DOHH2 (cell line): ENCODE results near the gene TMEM54.
A peak's percentile ranks its signal among the peaks of the same experiment; 100 is the strongest.

Experiments used
- H3F3A ChIP-seq: fragments of 200-600 bp; sonication (generic), shearing (Covaris generic); 2 replicates; pipeline ENCODE4 v1.6.0; 2016; ENCODE audit warnings: antibody characterized with exemption, mild to moderate bottlenecking; ENCODE audit not compliant: control insufficient read depth, insufficient read depth
- H3K27ac ChIP-seq: fragments of 200-600 bp; sonication (generic); 2 replicates; pipeline ENCODE4 v1.5.1; 2014; ENCODE audit warnings: low read depth, mild to moderate bottlenecking, low read length, moderate library complexity
- H3K27me3 ChIP-seq: fragments of 200-600 bp; sonication (generic); 2 replicates; pipeline ENCODE4 v1.6.1; 2014; ENCODE audit warnings: mild to moderate bottlenecking, low read length, mixed read lengths; ENCODE audit not compliant: control insufficient read depth
- H3K36me3 ChIP-seq: fragments of 200-600 bp; sonication (generic); 2 replicates; pipeline ENCODE4 v1.6.1; 2014; ENCODE audit warnings: mild to moderate bottlenecking, low read length, moderate library complexity, mixed read lengths; ENCODE audit not compliant: control insufficient read depth
- H3K4me1 ChIP-seq: fragments of 200-600 bp; sonication (generic); 2 replicates; pipeline ENCODE4 v1.6.1; 2014; ENCODE audit warnings: mild to moderate bottlenecking, low read length, mixed read lengths; ENCODE audit not compliant: control insufficient read depth
- H3K4me2 ChIP-seq: fragments of 200-600 bp; sonication (generic); 2 replicates; pipeline ENCODE4 v1.6.0; 2014; ENCODE audit warnings: mild to moderate bottlenecking, low read length, moderate library complexity
- H3K4me3 ChIP-seq: fragments of 200-600 bp; sonication (generic); 2 replicates; pipeline ENCODE4 v1.5.1; 2014; ENCODE audit warnings: mild to moderate bottlenecking, low read length, mixed read lengths
- H3K79me2 ChIP-seq: fragments of 200-600 bp; sonication (generic); 2 replicates; pipeline ENCODE4 v1.6.1; 2014; ENCODE audit warnings: mild to moderate bottlenecking, low read length, mixed read lengths; ENCODE audit not compliant: control insufficient read depth
- H3K9me2 ChIP-seq: fragments of 200-600 bp; sonication (generic); replicated peaks from 2 replicates; pipeline ENCODE4 v1.6.1; 2014; ENCODE audit warnings: mild to moderate bottlenecking, low read length, mixed read lengths; ENCODE audit not compliant: control insufficient read depth
- H3K9me3 ChIP-seq: fragments of 200-600 bp; sonication (generic); 2 replicates; pipeline ENCODE4 v1.6.1; 2014; ENCODE audit warnings: antibody characterized with exemption, low read length, mixed read lengths; ENCODE audit not compliant: control insufficient read depth, insufficient read depth
- H4K20me1 ChIP-seq: fragments of 200-600 bp; sonication (generic); 2 replicates; pipeline ENCODE4 v1.6.0; 2014; ENCODE audit warnings: low read depth, mild to moderate bottlenecking, antibody characterized with exemption, low read length, moderate library complexity; ENCODE audit not compliant: control insufficient read depth, insufficient read depth
- CTCF ChIP-seq: fragments of 200-600 bp; sonication (generic); IDR thresholded peaks from one replicate; pipeline ENCODE4 v1.5.1; 2014; ENCODE audit warnings: antibody characterized with exemption, mild to moderate bottlenecking, low read depth, low read length; ENCODE audit not compliant: poor library complexity, severe bottlenecking
- EZH2phosphoT487 ChIP-seq: fragments of 200-600 bp; sonication (generic); IDR thresholded peaks from 2 replicates; pipeline ENCODE4 v1.6.1; 2017; ENCODE audit warnings: borderline replicate concordance, mild to moderate bottlenecking, antibody characterized with exemption, low read length, moderate library complexity, mixed read lengths

The TMEM54 gene

GRCh38 chr1:32900956-32901822 is at the start of gene TMEM54:
Gene TMEM54 (minus strand): TSS chr1:32901389. CDS start chr1:32901238, 151 bp downstream.
- H3K9me3 ChIP-seq: no peaks in the 10 kb centered on the region
- no peaks in the 10 kb centered on the region for H3K9me2 ChIP-seq
- TF ChIP-seq CTCF (no peak), EZH2phosphoT487 (no peak)
- H3K79me2 ChIP-seq: no peaks in the 10 kb centered on the region
- peaks cover 8% of the 10 kb centered on the region for H3K4me1 ChIP-seq
- no peak within 1 kb of the TSS for H3K27ac ChIP-seq
- H4K20me1 ChIP-seq: no peaks in the 10 kb centered on the region
- H3K36me3 ChIP-seq: no peaks in the 10 kb centered on the region
- peak within 1 kb of the TSS; percentile 54 for H3K4me3 ChIP-seq
- peaks cover 57% of the 10 kb centered on the region for H3K27me3 ChIP-seq
- no peaks in the 10 kb centered on the region for H3F3A ChIP-seq
- H3K4me2 ChIP-seq: peak within 1 kb of the TSS; percentile 51

- Histone ChIP-seq H3K9me2 (no peaks in the 10 kb centered on the region), H3K4me3 (peak overlapping the region; percentile 41), H3F3A (peaks cover 17% of the 10 kb centered on the region), H3K27me3 (no peaks in the 10 kb centered on the region), H3K4me2 (peak overlapping the region; percentile 60), H3K79me2 (peaks cover 78% of the 10 kb centered on the region), H3K4me1 (peaks cover 69% of the 10 kb centered on the region), H4K20me1 (no peaks in the 10 kb centered on the region), H3K9me3 (no peaks in the 10 kb centered on the region), H3K27ac (peak overlapping the region; percentile 45), H3K36me3 (peaks cover 62% of the 10 kb centered on the region)
- no peak for TF ChIP-seq CTCF
- no peak for TF ChIP-seq EZH2phosphoT487
Measured at GRCh38 chr1:32949519-32949918, 48.3 kb upstream of the TMEM54 start.

GRCh38 chr1:32948905-32949304 is 47.7 kb upstream of the TMEM54 start:
- Histone ChIP-seq H3K4me1 (peaks cover 63% of the 10 kb centered on the region), H3F3A (peaks cover 14% of the 10 kb centered on the region), H3K4me3 (no peak overlapping the region), H3K9me3 (no peaks in the 10 kb centered on the region), H3K36me3 (peaks cover 63% of the 10 kb centered on the region), H3K79me2 (peaks cover 71% of the 10 kb centered on the region), H4K20me1 (no peaks in the 10 kb centered on the region), H3K27me3 (no peaks in the 10 kb centered on the region), H3K27ac (peak overlapping the region; percentile 45; the same call in 1 of the 2 replicates), H3K4me2 (peak overlapping the region; percentile 60; the same call in 1 of the 2 replicates), H3K9me2 (no peaks in the 10 kb centered on the region)
- no peak for TF ChIP-seq EZH2phosphoT487
- TF ChIP-seq CTCF: no peak
